Upper lobe of right lung (tissue), 1 donor: ENCODE measurements around the gene SREBF1. TPM values are rescaled to one million over a fixed set of nuclear protein-coding genes. Genes with fewer than 3 reads are reported as not detected.
A peak's percentile ranks its signal among the peaks of the same experiment; 100 is the strongest.
"Not testable (repeated sequence)": the region's sequence is repeated elsewhere in the genome, so short reads cannot be mapped to it uniquely, and the experiment has no call there.

Experiments
- ATAC-seq: fragments of 200-7000 bp; cut with Tn5 transposase; one replicate; pipeline ENCODE4 v1.9.1; 2020; ENCODE audit warnings: mild to moderate bottlenecking, moderate library complexity
- DNase-seq: peaks from one replicate; pipeline ENCODE4 v3.0.0-alpha.2; 2020
- H3K27ac ChIP-seq: fragments of 200-600 bp; one replicate; pipeline ENCODE4 v1.8.0; 2022
- H3K27me3 ChIP-seq: fragments of 200-600 bp; one replicate; pipeline ENCODE4 v1.8.0; 2022; ENCODE audit warnings: mild to moderate bottlenecking
- H3K36me3 ChIP-seq: fragments of 200-600 bp; one replicate; pipeline ENCODE4 v1.8.0; 2022
- H3K4me1 ChIP-seq: fragments of 200-600 bp; one replicate; pipeline ENCODE4 v1.8.0; 2022
- H3K4me3 ChIP-seq: fragments of 200-600 bp; one replicate; pipeline ENCODE4 v1.8.0; 2022; ENCODE audit warnings: mild to moderate bottlenecking
- H3K9me3 ChIP-seq: fragments of 200-600 bp; one replicate; pipeline ENCODE4 v1.8.0; 2022
- intact Hi-C: fragments of 100-400 bp; cut with DNase I; formaldehyde crosslinking; loops from one replicate; pipeline ENCODE4 v1.11.0; 2022
- total RNA-seq: library from RNA; stranded (reverse); fragmentation: NEBNext Ultra II Directional; extraction: Animal tissue kit (Norgen Biotek cat#: 25700); gene quantifications from one replicate; pipeline ENCODE4 v1.2.1, GENCODE V29; 2021
- TF ChIP-seq, protein P1 (sequence below): fragments of 200-600 bp; IDR thresholded peaks from one replicate; pipeline ENCODE4 v1.8.0; 2022; ENCODE audit warnings: antibody characterized with exemption
- donor health status: DM: no; HTN: yes; CAD: no; lungs with severe emphysema.

Gene SREBF1
- total RNA-seq, 1 donor from 2014 or later: 80.8 TPM

DNA sequence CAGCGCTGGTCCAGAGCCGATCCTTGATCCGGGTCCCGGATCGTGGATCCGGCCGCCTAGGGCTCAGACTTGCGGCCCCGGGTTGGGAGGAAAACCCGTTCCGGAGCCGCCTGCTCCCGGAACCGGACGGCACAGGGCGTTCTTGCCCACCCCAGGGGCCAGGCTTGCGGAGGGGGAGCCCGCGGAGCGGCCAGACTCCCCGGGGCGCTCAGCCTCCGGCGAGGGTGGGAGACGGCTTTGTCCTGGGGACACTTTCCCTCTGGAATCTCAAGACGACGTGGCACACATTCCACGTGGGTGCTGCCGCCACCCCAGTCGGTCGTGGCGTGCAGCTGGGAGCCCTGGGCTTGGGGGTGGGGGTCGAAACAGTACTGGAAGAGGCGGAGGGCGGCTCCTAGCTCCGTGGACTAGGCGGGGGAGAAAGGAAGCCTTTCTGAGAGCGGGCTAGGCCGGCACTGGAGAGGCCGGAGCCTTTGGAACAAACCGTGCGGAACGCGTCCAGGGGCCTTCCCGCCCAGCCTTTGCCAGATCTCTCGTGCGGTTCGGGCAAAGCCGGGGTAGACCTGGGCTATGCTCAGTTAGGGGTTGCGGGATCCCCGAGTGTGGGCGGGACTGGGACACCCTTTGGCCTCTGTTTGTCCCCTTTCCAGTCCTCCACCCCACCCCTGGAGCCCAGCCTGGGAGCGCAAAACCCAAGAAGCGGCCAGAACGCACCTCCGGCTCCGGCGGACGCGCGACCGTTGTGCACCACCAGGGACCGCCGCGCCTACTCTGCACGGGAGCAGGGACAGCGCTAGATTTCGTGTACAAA lies 26.5 kb downstream of the SREBF1 start:
- Histone ChIP-seq H3K9me3 (no peaks in the 10 kb centered on the region), H3K4me1 (peaks cover 5% of the 10 kb centered on the region), H3K36me3 (peaks cover 38% of the 10 kb centered on the region), H3K27ac (peak overlapping the region; percentile 24), H3K4me3 (no peak overlapping the region), H3K27me3 (no peaks in the 10 kb centered on the region)
- intact Hi-C loops: loop anchor here (5.0 to 10.0 kb wide), 2 partner anchors 47 to 105 kb away; no protein-coding TSS in a partner anchor
- ATAC-seq (no peak), DNase-seq (peak; percentile 71)
- TF ChIP-seq, protein P1, sequence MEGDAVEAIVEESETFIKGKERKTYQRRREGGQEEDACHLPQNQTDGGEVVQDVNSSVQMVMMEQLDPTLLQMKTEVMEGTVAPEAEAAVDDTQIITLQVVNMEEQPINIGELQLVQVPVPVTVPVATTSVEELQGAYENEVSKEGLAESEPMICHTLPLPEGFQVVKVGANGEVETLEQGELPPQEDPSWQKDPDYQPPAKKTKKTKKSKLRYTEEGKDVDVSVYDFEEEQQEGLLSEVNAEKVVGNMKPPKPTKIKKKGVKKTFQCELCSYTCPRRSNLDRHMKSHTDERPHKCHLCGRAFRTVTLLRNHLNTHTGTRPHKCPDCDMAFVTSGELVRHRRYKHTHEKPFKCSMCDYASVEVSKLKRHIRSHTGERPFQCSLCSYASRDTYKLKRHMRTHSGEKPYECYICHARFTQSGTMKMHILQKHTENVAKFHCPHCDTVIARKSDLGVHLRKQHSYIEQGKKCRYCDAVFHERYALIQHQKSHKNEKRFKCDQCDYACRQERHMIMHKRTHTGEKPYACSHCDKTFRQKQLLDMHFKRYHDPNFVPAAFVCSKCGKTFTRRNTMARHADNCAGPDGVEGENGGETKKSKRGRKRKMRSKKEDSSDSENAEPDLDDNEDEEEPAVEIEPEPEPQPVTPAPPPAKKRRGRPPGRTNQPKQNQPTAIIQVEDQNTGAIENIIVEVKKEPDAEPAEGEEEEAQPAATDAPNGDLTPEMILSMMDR: no peak

DNA sequence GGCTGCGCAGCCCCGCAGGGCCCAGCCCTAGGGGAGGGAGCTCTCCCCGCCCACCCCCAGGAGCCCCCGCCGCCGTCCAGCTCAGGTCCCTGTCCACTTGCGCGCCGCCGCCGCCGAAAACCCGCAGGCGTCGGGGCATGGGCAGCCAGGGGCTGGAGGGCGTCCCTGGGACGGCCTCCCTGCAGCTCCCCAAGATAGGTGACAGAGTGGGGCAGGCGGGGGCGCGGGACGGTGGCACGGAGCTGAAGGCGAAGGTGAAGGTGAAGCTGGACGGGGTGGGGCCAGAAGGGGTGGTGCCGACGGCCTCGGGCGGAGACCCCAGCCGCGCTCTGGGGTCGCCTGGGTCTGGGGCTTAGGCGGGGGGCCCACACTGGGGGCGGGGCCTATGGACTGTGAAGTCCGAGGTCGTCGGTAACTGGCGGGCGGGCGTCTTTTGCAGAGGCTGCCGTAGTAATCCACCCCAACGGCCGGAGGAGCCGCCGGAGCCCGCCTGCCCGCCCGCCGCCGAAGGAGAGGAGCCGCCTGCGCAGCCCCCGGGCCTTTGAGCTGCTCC lies 27.2 kb downstream of the SREBF1 start:
- no peaks in the 10 kb centered on the region for H3K27me3 ChIP-seq
- ATAC-seq: no peak
- peaks cover 32% of the 10 kb centered on the region for H3K36me3 ChIP-seq
- peaks cover 5% of the 10 kb centered on the region for H3K4me1 ChIP-seq
- TF ChIP-seq, protein P1: no peak
- H3K4me3 ChIP-seq: no peak overlapping the region
- intact Hi-C loops: loop anchor here (5.0 to 10.0 kb wide), 2 partner anchors 48 to 105 kb away; no protein-coding TSS in a partner anchor
- peak overlapping the region; percentile 24 for H3K27ac ChIP-seq
- H3K9me3 ChIP-seq: no peaks in the 10 kb centered on the region
- DNase-seq: no peak

DNA sequence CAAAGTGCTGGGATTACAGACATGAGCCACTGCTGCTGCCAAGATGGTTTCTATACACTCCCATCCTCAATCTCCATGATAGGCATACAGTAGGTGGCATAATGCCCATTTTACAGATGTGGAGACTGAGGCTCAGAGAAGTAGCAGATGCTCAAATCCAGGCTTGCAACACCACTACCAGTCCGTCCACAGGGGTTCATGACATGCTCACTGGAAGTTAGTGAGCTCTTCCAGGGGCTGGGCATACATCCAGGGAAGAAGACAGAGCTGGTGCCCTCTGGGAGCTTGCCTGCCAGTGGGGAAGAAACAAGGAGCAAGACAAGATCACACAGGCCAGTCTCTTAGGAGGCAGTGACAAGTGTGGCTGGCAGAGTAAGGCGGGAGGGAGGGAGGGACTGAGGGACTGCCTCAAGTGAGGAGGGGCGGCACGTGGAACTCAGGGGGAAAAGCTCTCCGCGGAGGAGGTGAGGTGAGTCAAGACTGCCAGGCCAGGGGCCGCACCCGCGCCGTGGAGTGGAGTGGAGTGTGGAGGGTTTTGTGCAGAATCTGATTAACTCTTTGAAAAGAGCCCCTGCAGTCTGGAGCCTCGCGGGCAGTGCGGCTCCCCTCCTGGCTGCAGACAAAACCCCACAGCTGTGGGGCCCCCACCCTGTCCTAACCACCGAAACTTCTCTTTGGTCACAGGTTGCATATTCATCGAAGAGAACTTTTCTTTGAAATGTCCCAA lies 27.9 kb downstream of the SREBF1 start:
- peaks cover 5% of the 10 kb centered on the region for H3K4me1 ChIP-seq
- H3K36me3 ChIP-seq: peaks cover 32% of the 10 kb centered on the region
- ATAC-seq (no peak), DNase-seq (no peak)
- intact Hi-C loops: no loop called here
- H3K27ac ChIP-seq: no peak overlapping the region
- H3K4me3 ChIP-seq: no peak overlapping the region
- H3K27me3 ChIP-seq: no peaks in the 10 kb centered on the region
- TF ChIP-seq, protein P1: no peak
- H3K9me3 ChIP-seq: no peaks in the 10 kb centered on the region

DNA sequence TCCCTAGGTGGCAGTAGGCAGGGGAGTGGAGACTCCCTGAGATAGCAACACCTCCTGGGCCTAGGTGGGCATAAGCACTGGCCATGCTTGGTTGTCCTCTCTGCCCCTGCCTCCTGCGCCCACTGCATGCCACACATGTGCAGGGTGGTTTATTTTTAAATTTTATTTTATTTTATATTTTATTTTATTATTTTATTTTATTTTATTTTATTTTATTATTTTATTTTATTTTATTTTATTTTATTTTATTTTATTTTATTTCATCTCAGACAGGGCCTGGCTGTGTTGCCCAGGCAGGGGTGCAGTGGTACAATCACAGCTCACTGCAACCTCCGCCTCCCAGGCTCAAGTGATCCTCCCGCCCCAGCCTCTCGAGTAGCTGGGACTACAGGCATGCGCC lies 28.6 kb downstream of the SREBF1 start:
- H3K4me1 ChIP-seq, H3K9me3 ChIP-seq, H3K27ac ChIP-seq, intact Hi-C loops, H3K27me3 ChIP-seq, ATAC-seq, H3K4me3 ChIP-seq, DNase-seq: not testable (repeated sequence)
- H3K36me3 ChIP-seq: peaks cover 31% of the 10 kb centered on the region

DNA sequence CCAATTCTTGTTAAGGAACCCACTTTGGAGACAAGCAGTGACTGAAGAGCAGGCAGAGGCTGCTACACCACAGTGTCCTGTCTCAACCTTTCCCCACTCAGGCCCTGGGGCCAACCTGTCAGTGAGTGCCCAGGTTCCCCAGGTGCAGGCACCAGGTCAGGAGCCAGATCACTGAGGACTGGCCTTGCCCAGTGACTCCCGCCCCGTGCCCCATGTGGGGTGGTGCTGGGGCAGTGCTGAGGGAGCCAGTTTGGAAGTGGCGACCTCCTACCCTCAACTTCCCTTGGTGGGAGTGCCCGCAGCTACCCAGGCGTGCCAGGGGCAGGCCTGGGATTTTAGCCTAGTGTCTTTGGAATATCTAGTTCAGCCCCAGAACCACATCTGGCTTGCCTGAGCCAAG lies 29.3 kb downstream of the SREBF1 start:
- Histone ChIP-seq H3K4me1 (peaks cover 5% of the 10 kb centered on the region), H3K27ac (no peak overlapping the region), H3K4me3 (no peak overlapping the region), H3K27me3 (no peaks in the 10 kb centered on the region), H3K9me3 (no peaks in the 10 kb centered on the region), H3K36me3 (peaks cover 23% of the 10 kb centered on the region)
- DNase-seq (no peak), ATAC-seq (no peak)
- TF ChIP-seq, protein P1: no peak
- intact Hi-C loops: no loop called here
